Neural progenitor cell (in vitro differentiated cells): ENCODE results near the gene ACAA1.

Source experiments
- EZH2 ChIP-seq: fragments of 200-600 bp; sonication (generic); IDR thresholded peaks from 2 replicates; pipeline ENCODE4 v1.6.1; 2017; ENCODE audit warnings: antibody characterized with exemption, mild to moderate bottlenecking, moderate library complexity
- TF ChIP-seq, protein P1 (sequence below): fragments of 200-600 bp; sonication (generic); IDR thresholded peaks from 2 replicates; pipeline ENCODE4 v1.5.1; 2017; ENCODE audit warnings: antibody characterized with exemption, mild to moderate bottlenecking

- TF ChIP-seq, protein P1, sequence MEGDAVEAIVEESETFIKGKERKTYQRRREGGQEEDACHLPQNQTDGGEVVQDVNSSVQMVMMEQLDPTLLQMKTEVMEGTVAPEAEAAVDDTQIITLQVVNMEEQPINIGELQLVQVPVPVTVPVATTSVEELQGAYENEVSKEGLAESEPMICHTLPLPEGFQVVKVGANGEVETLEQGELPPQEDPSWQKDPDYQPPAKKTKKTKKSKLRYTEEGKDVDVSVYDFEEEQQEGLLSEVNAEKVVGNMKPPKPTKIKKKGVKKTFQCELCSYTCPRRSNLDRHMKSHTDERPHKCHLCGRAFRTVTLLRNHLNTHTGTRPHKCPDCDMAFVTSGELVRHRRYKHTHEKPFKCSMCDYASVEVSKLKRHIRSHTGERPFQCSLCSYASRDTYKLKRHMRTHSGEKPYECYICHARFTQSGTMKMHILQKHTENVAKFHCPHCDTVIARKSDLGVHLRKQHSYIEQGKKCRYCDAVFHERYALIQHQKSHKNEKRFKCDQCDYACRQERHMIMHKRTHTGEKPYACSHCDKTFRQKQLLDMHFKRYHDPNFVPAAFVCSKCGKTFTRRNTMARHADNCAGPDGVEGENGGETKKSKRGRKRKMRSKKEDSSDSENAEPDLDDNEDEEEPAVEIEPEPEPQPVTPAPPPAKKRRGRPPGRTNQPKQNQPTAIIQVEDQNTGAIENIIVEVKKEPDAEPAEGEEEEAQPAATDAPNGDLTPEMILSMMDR: peak; percentile 32
- TF ChIP-seq EZH2: no peak
Observed at GRCh38 chr3:38137615-38138348, 855 bp upstream of the ACAA1 start.
